Prostate gland (tissue), 2 donors: ENCODE results near the gene SST.
A peak's percentile ranks its signal among the peaks of the same experiment; 100 is the strongest.

Source experiments
- CTCF ChIP-seq, 4 experiments: fragments of 200-600 bp in 2 of 4; fragments of 450-650 bp in 2 of 4; sonication (generic) in 2 of 4; IDR thresholded peaks; 1 replicate in 3 of 4; 2 replicates in 1 of 4; pipeline ENCODE4 v1.5.1; 2016 to 2019; ENCODE audit warnings: antibody characterized with exemption in 4 of 4, mild to moderate bottlenecking in 2 of 4, moderate library complexity in 2 of 4
- POLR2A ChIP-seq: fragments of 450-650 bp; IDR thresholded peaks from one replicate; pipeline ENCODE4 v1.6.1; 2016; ENCODE audit warnings: antibody characterized with exemption, mild to moderate bottlenecking
- POLR2AphosphoS5 ChIP-seq: sonication (generic); formaldehyde crosslinking; IDR thresholded peaks from one replicate; pipeline ENCODE4 v1.6.1; 2017; ENCODE audit warnings: antibody characterized with exemption

- TF ChIP-seq CTCF (IDR thresholded peaks at IDR 0.05) = peak; percentile 39 to 68 (median 62)
- no peak for TF ChIP-seq POLR2A
- TF ChIP-seq POLR2AphosphoS5 = no peak
These were observed 8.6 kb upstream of the SST start for GRCh38 chr3:187678726-187679268.
